CD4-positive, alpha-beta memory T cell (primary cell): ENCODE measurements around the gene NTN1. TPM values are rescaled to one million over a fixed set of nuclear protein-coding genes. Genes with fewer than 3 reads are reported as not detected.
A peak's percentile ranks its signal among the peaks of the same experiment; 100 is the strongest.

Experiments
- CTCF ChIA-PET: fragments of 350-600 bp; sonication (Branson Sonifier 250); formaldehyde crosslinking; loops from one replicate; lab custom pipeline; 2021; ENCODE audit warnings: inconsistent platforms; ENCODE audit not compliant: partially characterized antibody; lab: Charles Lee
- POLR2A ChIA-PET: fragments of 350-600 bp; sonication (Branson Sonifier 250); formaldehyde crosslinking; loops from one replicate; lab custom pipeline; 2021; ENCODE audit not compliant: partially characterized antibody; lab: Charles Lee
- DNase-seq, 5 donors: peaks; one replicate each; pipeline versions ENCODE4 v3.0.0 to v3.0.0-alpha.2; 2020 to 2022; ENCODE audit warnings: mixed read lengths in 1 of 5
- H3K27ac ChIP-seq: one replicate; pipeline ENCODE4 v1.7.0; 2013; ENCODE audit warnings: low read depth, low read length
- H3K27me3 ChIP-seq: 2 replicates; pipeline ENCODE4 v1.7.0; 2013; ENCODE audit warnings: mild to moderate bottlenecking, low read length, moderate library complexity; ENCODE audit not compliant: insufficient read depth
- H3K36me3 ChIP-seq: 2 replicates; pipeline ENCODE4 v1.7.0; 2013; ENCODE audit warnings: mild to moderate bottlenecking, low read length, moderate library complexity; ENCODE audit not compliant: insufficient read depth
- H3K4me1 ChIP-seq: 2 replicates; pipeline ENCODE4 v1.7.0; 2013; ENCODE audit warnings: mild to moderate bottlenecking, low read length, moderate library complexity; ENCODE audit not compliant: insufficient read depth
- H3K4me3 ChIP-seq, 2 donors: one replicate each; pipeline ENCODE4 v1.7.0; 2013; ENCODE audit warnings: low read length in 2 of 2, mild to moderate bottlenecking in 1 of 2
- H3K9me3 ChIP-seq, 2 donors: one replicate each; pipeline ENCODE4 v1.7.0; 2013; ENCODE audit warnings: low read length in 2 of 2, control low read depth in 1 of 2; ENCODE audit not compliant: control insufficient read depth in 1 of 2
- H3K27ac Mint-ChIP-seq, 7 donors: one replicate each; pipeline ENCODE4 v1.8.0; 2020 to 2021; ENCODE audit warnings: mixed read lengths in 7 of 7, mild to moderate bottlenecking in 6 of 7, inconsistent platforms in 3 of 7, moderate library complexity in 3 of 7
- H3K27me3 Mint-ChIP-seq, 2 donors: one replicate each; pipeline ENCODE4 v1.8.0; 2020 to 2021; ENCODE audit warnings: mixed read lengths in 2 of 2
- H3K36me3 Mint-ChIP-seq, 2 donors: one replicate each; pipeline ENCODE4 v1.8.0; 2020 to 2021; ENCODE audit warnings: mixed read lengths in 2 of 2, inconsistent platforms in 1 of 2, mild to moderate bottlenecking in 1 of 2
- H3K4me1 Mint-ChIP-seq, 4 donors: one replicate each; pipeline ENCODE4 v1.8.0; 2020 to 2021; ENCODE audit warnings: mixed read lengths in 4 of 4, mild to moderate bottlenecking in 1 of 4
- H3K4me3 Mint-ChIP-seq, 8 donors: one replicate each; pipeline ENCODE4 v1.8.0; 2020 to 2021; ENCODE audit warnings: mixed read lengths in 8 of 8, mild to moderate bottlenecking in 7 of 8, moderate library complexity in 6 of 8, inconsistent platforms in 3 of 8
- H3K9me3 Mint-ChIP-seq, 8 donors: one replicate each; pipeline ENCODE4 v1.8.0; 2020 to 2021; ENCODE audit warnings: mixed read lengths in 8 of 8, mild to moderate bottlenecking in 5 of 8, inconsistent platforms in 3 of 8, moderate library complexity in 1 of 8
- intact Hi-C: fragments of 100-400 bp; cut with micrococcal nuclease; formaldehyde crosslinking; loops from one replicate; pipeline ENCODE4 v1.15.1; 2023
- polyA plus RNA-seq, 2 donors: library from polyadenylated mRNA; unstranded; fragments of 300-500 nt; fragmentation: Illumina TruSeq; gene quantifications; one replicate each; pipeline ENCODE4 v1.2.3, GENCODE V29; 2021
- total RNA-seq, 2 experiments: library from RNA; stranded (reverse); gene quantifications; one replicate each; pipeline ENCODE4 v1.2.3, GENCODE V29; 2021

The NTN1 gene
- total and polyA plus RNA-seq, 4 experiments from 2014 or later = 0.02 TPM; not detected in 3

GRCh38 chr17:9266031-9266680 is 244.8 kb downstream of the NTN1 start:
- DNase-seq = no peak
- H3K9me3 ChIP-seq = no peaks in the 10 kb centered on the region
- H3K27me3 ChIP-seq = no peaks in the 10 kb centered on the region
- H3K9me3 Mint-ChIP-seq = no peaks in the 10 kb centered on the region
- no peaks in the 10 kb centered on the region for H3K36me3 ChIP-seq
- ChIA-PET POLR2A (no interaction called here), CTCF (no interaction called here)
- no peak overlapping the region for H3K4me3 ChIP-seq
- no peak overlapping the region for H3K27ac ChIP-seq
- H3K27ac Mint-ChIP-seq = no peak overlapping the region
- H3K4me1 Mint-ChIP-seq = no peaks in the 10 kb centered on the region
- no peak overlapping the region for H3K4me3 Mint-ChIP-seq
- no peaks in the 10 kb centered on the region for H3K27me3 Mint-ChIP-seq
- intact Hi-C loops = no loop called here
- H3K4me1 ChIP-seq = no peaks in the 10 kb centered on the region
- H3K36me3 Mint-ChIP-seq = peaks cover 11 to 37% of the 10 kb centered on the region in 2 donors

- Mint-ChIP-seq H3K36me3 (peaks cover 11 to 37% of the 10 kb centered on the region in 2 donors), H3K4me1 (no peaks in the 10 kb centered on the region), H3K4me3 (no peak overlapping the region), H3K27ac (peak overlapping the region in 1 of 7 donors; percentile 21), H3K9me3 (no peaks in the 10 kb centered on the region), H3K27me3 (no peaks in the 10 kb centered on the region)
- ChIA-PET POLR2A (no interaction called here), CTCF (no interaction called here)
- Histone ChIP-seq H3K4me3 (no peak overlapping the region), H3K27me3 (no peaks in the 10 kb centered on the region), H3K27ac (no peak overlapping the region), H3K9me3 (no peaks in the 10 kb centered on the region), H3K36me3 (no peaks in the 10 kb centered on the region), H3K4me1 (no peaks in the 10 kb centered on the region)
- intact Hi-C loops = no loop called here
- DNase-seq = no peak
Measured at GRCh38 chr17:9266697-9267117, 245.4 kb downstream of the NTN1 start.

- H3K9me3 Mint-ChIP-seq = no peaks in the 10 kb centered on the region
- POLR2A ChIA-PET = no interaction called here
Measured at GRCh38 chr17:9268546-9268945, 247.2 kb downstream of the NTN1 start.

GRCh38 chr17:9269350-9270035 is 248.2 kb downstream of the NTN1 start:
- H3K27me3 Mint-ChIP-seq = no peaks in the 10 kb centered on the region
- no peaks in the 10 kb centered on the region for H3K27me3 ChIP-seq
- H3K27ac Mint-ChIP-seq = no peak overlapping the region
- CTCF ChIA-PET = no interaction called here
- no peaks in the 10 kb centered on the region for H3K9me3 ChIP-seq
- no peak for DNase-seq
- no peaks in the 10 kb centered on the region for H3K36me3 ChIP-seq
- H3K4me3 ChIP-seq = no peak overlapping the region
- POLR2A ChIA-PET = no interaction called here
- H3K4me3 Mint-ChIP-seq = no peak overlapping the region
- no peaks in the 10 kb centered on the region for H3K9me3 Mint-ChIP-seq
- H3K36me3 Mint-ChIP-seq = peaks cover 14 to 26% of the 10 kb centered on the region in 2 donors
- intact Hi-C loops = no loop called here
- H3K27ac ChIP-seq = no peak overlapping the region
- no peaks in the 10 kb centered on the region for H3K4me1 ChIP-seq
- peaks cover 0 to 2% (median 0%) of the 10 kb centered on the region in 4 donors for H3K4me1 Mint-ChIP-seq

More at GRCh38 chr17:9268546-9268945, 247.2 kb downstream of the NTN1 start:
- H3K27me3 Mint-ChIP-seq = no peaks in the 10 kb centered on the region
- DNase-seq = no peak
- no peaks in the 10 kb centered on the region for H3K27me3 ChIP-seq
- no peaks in the 10 kb centered on the region for H3K36me3 ChIP-seq
- no peaks in the 10 kb centered on the region for H3K9me3 ChIP-seq
- H3K4me3 Mint-ChIP-seq = no peak overlapping the region
- intact Hi-C loops = no loop called here
- peaks cover 16 to 35% of the 10 kb centered on the region in 2 donors for H3K36me3 Mint-ChIP-seq
- no peak overlapping the region for H3K27ac Mint-ChIP-seq
- no peaks in the 10 kb centered on the region for H3K4me1 Mint-ChIP-seq
- no peak overlapping the region for H3K4me3 ChIP-seq
- no peak overlapping the region for H3K27ac ChIP-seq
- H3K4me1 ChIP-seq = no peaks in the 10 kb centered on the region
- CTCF ChIA-PET = no interaction called here

- no peaks in the 10 kb centered on the region for H3K36me3 ChIP-seq
- DNase-seq = no peak
- no peak overlapping the region for H3K27ac Mint-ChIP-seq
- H3K4me3 ChIP-seq = no peak overlapping the region
- peaks cover 14 to 16% of the 10 kb centered on the region in 2 donors for H3K36me3 Mint-ChIP-seq
- H3K9me3 ChIP-seq = no peaks in the 10 kb centered on the region
- H3K9me3 Mint-ChIP-seq = no peaks in the 10 kb centered on the region
- H3K4me1 Mint-ChIP-seq = peaks cover 0 to 6% (median 4%) of the 10 kb centered on the region in 4 donors
- H3K4me1 ChIP-seq = no peaks in the 10 kb centered on the region
- intact Hi-C loops = no loop called here
- CTCF ChIA-PET = no interaction called here
- H3K27me3 Mint-ChIP-seq = no peaks in the 10 kb centered on the region
- H3K27me3 ChIP-seq = no peaks in the 10 kb centered on the region
- no peak overlapping the region for H3K4me3 Mint-ChIP-seq
- H3K27ac ChIP-seq = no peak overlapping the region
- POLR2A ChIA-PET = no interaction called here
Measured at GRCh38 chr17:9270921-9271320, 249.6 kb downstream of the NTN1 start.

GRCh38 chr17:9271989-9272388 is 250.7 kb downstream of the NTN1 start:
- no peak overlapping the region for H3K4me3 Mint-ChIP-seq
- H3K9me3 Mint-ChIP-seq = no peaks in the 10 kb centered on the region
- no peaks in the 10 kb centered on the region for H3K9me3 ChIP-seq
- H3K4me1 Mint-ChIP-seq = peaks cover 0 to 8% (median 4%) of the 10 kb centered on the region in 4 donors
- H3K4me3 ChIP-seq = no peak overlapping the region
- no peaks in the 10 kb centered on the region for H3K4me1 ChIP-seq
- DNase-seq = no peak
- H3K36me3 Mint-ChIP-seq = peaks cover 12 to 14% of the 10 kb centered on the region in 2 donors
- intact Hi-C loops = no loop called here
- H3K27ac Mint-ChIP-seq = no peak overlapping the region
- ChIA-PET CTCF (interaction anchor here (1.0 kb wide), 1 partner anchor 250 kb away, joined by 3 read pairs; no protein-coding TSS in a partner anchor), POLR2A (no interaction called here)
- no peak overlapping the region for H3K27ac ChIP-seq
- no peaks in the 10 kb centered on the region for H3K36me3 ChIP-seq
- H3K27me3 ChIP-seq = no peaks in the 10 kb centered on the region
- H3K27me3 Mint-ChIP-seq = no peaks in the 10 kb centered on the region

GRCh38 chr17:9272501-9273200 is 251.3 kb downstream of the NTN1 start:
- Histone ChIP-seq H3K27me3 (no peaks in the 10 kb centered on the region), H3K4me1 (no peaks in the 10 kb centered on the region), H3K4me3 (no peak overlapping the region), H3K27ac (no peak overlapping the region), H3K36me3 (no peaks in the 10 kb centered on the region), H3K9me3 (no peaks in the 10 kb centered on the region)
- H3K27me3 Mint-ChIP-seq = no peaks in the 10 kb centered on the region
- peak overlapping the region in 1 of 8 donors; percentile 4 for H3K4me3 Mint-ChIP-seq
- no peaks in the 10 kb centered on the region for H3K9me3 Mint-ChIP-seq
- POLR2A ChIA-PET = no interaction called here
- intact Hi-C loops = no loop called here
- peaks cover 0 to 9% (median 4%) of the 10 kb centered on the region in 4 donors for H3K4me1 Mint-ChIP-seq
- no peak for DNase-seq
- CTCF ChIA-PET = interaction anchor here (1.0 kb wide), 1 partner anchor 249 kb away, joined by 3 read pairs; no protein-coding TSS in a partner anchor
- no peak overlapping the region for H3K27ac Mint-ChIP-seq
- H3K36me3 Mint-ChIP-seq = peaks cover 11 to 20% of the 10 kb centered on the region in 2 donors
